Hepatocyte (in vitro differentiated cells): Measurements from ENCODE around the gene LSAMP. TPM values are rescaled to one million over a fixed set of nuclear protein-coding genes. Genes with fewer than 3 reads are reported as not detected.

ENCODE experiments used
- DNase-seq: peaks from one replicate; pipeline ENCODE4 v3.0.0-alpha.2; 2016; ENCODE audit warnings: low spot score
- H2AFZ ChIP-seq: fragments of 200-600 bp; sonication (generic); 2 replicates; pipeline ENCODE4 v1.6.0; 2016; ENCODE audit warnings: antibody characterized with exemption, mild to moderate bottlenecking
- H3K27ac ChIP-seq: fragments of 200-600 bp; sonication (generic); 2 replicates; pipeline ENCODE4 v1.5.1; 2016; ENCODE audit warnings: mild to moderate bottlenecking
- H3K27me3 ChIP-seq: fragments of 200-600 bp; sonication (generic); 2 replicates; pipeline ENCODE4 v1.6.1; 2016
- H3K36me3 ChIP-seq: fragments of 200-600 bp; sonication (generic); replicated peaks from 2 replicates; pipeline ENCODE4 v1.5.1; 2016; ENCODE audit warnings: low read depth; ENCODE audit not compliant: insufficient read depth
- H3K4me1 ChIP-seq: fragments of 200-600 bp; sonication (generic); 2 replicates; pipeline ENCODE4 v1.5.1; 2016; ENCODE audit warnings: mild to moderate bottlenecking, moderate library complexity; ENCODE audit not compliant: insufficient read depth
- H3K4me2 ChIP-seq: fragments of 200-600 bp; sonication (generic); 2 replicates; pipeline ENCODE4 v1.6.0; 2016
- H3K4me3 ChIP-seq: fragments of 200-600 bp; sonication (generic); 2 replicates; pipeline ENCODE4 v1.5.1; 2016; ENCODE audit warnings: mild to moderate bottlenecking
- H3K79me2 ChIP-seq: fragments of 200-600 bp; sonication (generic); 2 replicates; pipeline ENCODE4 v1.6.0; 2017; ENCODE audit warnings: mild to moderate bottlenecking
- H3K9me2 ChIP-seq: fragments of 200-600 bp; sonication (generic); replicated peaks from 2 replicates; pipeline ENCODE4 v1.6.0; 2017; ENCODE audit warnings: mild to moderate bottlenecking; ENCODE audit not compliant: insufficient read depth
- H3K9me3 ChIP-seq: fragments of 200-600 bp; sonication (generic); 2 replicates; pipeline ENCODE4 v1.5.1; 2016; ENCODE audit warnings: low read depth, mild to moderate bottlenecking
- H4K20me1 ChIP-seq: fragments of 200-600 bp; sonication (generic); 2 replicates; pipeline ENCODE4 v1.6.0; 2016; ENCODE audit warnings: mild to moderate bottlenecking; ENCODE audit not compliant: insufficient read depth, poor library complexity, severe bottlenecking
- EZH2 ChIP-seq: fragments of 200-600 bp; sonication (generic); IDR thresholded peaks from 2 replicates; pipeline ENCODE4 v1.6.1; 2016; ENCODE audit warnings: antibody characterized with exemption, mild to moderate bottlenecking, borderline replicate concordance
- EZH2phosphoT487 ChIP-seq: fragments of 200-600 bp; sonication (generic); IDR thresholded peaks from one replicate; pipeline ENCODE4 v1.6.1; 2018; ENCODE audit warnings: antibody characterized with exemption, mild to moderate bottlenecking, low read depth, moderate library complexity; ENCODE audit not compliant: unreplicated experiment, severe bottlenecking
- WGBS: methylation state at CpG from one replicate; pipeline ENCODE4 v1.1.6; 2016; ENCODE audit warnings: low lambda C conversion rate; ENCODE audit errors: missing lambda C conversion rate; 5-methylcytosine and 5-hydroxymethylcytosine counted together
- polyA plus RNA-seq: library from polyadenylated mRNA; unstranded; fragments of >200 nt; fragmentation: Nextera tagmentation; extraction: Ambion mirVana; gene quantifications from 2 replicates; pipeline ENCODE4 v1.2.1, GENCODE V29; 2016
- total RNA-seq: library from RNA; depleted of rRNA; stranded (reverse); fragments of >200 nt; gene quantifications from 2 replicates; pipeline ENCODE4 v1.2.3, GENCODE V29; 2014
- TF ChIP-seq, protein P1 (sequence below): fragments of 200-600 bp; sonication (generic); IDR thresholded peaks from 2 replicates; pipeline ENCODE4 v1.5.1; 2016; ENCODE audit warnings: antibody characterized with exemption, mild to moderate bottlenecking; ENCODE audit not compliant: poor library complexity

Gene LSAMP
- total and polyA plus RNA-seq, 2 experiments from 2014 or later: 15.1 to 22.3 TPM

DNA sequence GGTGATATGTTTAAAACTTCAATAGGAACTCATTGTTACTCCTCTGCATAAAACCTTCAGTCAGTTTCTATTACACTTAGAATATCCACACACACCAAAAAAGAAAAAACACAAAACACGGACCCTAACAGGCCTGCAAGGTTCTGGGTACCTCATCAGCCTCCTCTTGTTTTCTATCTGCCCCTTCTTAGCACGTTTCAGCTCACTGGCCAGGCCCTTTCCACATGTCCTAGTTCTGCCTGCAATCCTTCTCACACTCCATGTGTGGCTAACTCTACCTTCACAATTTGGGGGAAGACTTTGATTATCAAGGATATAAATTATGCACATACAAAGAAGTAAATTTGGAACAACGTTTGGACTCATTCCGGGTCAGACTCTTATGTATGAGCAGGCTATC is 376.3 kb downstream of the LSAMP start:
- no peaks in the 10 kb centered on the region for H3K9me3 ChIP-seq
- no peaks in the 10 kb centered on the region for H4K20me1 ChIP-seq
- H3K4me2 ChIP-seq: no peak overlapping the region
- no peak for DNase-seq
- H2AFZ ChIP-seq: no peak overlapping the region
- H3K4me3 ChIP-seq: no peak overlapping the region
- H3K4me1 ChIP-seq: no peaks in the 10 kb centered on the region
- TF ChIP-seq, protein P1, sequence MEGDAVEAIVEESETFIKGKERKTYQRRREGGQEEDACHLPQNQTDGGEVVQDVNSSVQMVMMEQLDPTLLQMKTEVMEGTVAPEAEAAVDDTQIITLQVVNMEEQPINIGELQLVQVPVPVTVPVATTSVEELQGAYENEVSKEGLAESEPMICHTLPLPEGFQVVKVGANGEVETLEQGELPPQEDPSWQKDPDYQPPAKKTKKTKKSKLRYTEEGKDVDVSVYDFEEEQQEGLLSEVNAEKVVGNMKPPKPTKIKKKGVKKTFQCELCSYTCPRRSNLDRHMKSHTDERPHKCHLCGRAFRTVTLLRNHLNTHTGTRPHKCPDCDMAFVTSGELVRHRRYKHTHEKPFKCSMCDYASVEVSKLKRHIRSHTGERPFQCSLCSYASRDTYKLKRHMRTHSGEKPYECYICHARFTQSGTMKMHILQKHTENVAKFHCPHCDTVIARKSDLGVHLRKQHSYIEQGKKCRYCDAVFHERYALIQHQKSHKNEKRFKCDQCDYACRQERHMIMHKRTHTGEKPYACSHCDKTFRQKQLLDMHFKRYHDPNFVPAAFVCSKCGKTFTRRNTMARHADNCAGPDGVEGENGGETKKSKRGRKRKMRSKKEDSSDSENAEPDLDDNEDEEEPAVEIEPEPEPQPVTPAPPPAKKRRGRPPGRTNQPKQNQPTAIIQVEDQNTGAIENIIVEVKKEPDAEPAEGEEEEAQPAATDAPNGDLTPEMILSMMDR: no peak
- no peak for TF ChIP-seq EZH2phosphoT487
- no peak for TF ChIP-seq EZH2
- no peaks in the 10 kb centered on the region for H3K79me2 ChIP-seq
- no peaks in the 10 kb centered on the region for H3K27me3 ChIP-seq
- H3K27ac ChIP-seq: no peak overlapping the region
- 83% methylated on average over 4 of the region's 4 CpGs for WGBS
- H3K9me2 ChIP-seq: no peaks in the 10 kb centered on the region
- H3K36me3 ChIP-seq: no peaks in the 10 kb centered on the region

DNA sequence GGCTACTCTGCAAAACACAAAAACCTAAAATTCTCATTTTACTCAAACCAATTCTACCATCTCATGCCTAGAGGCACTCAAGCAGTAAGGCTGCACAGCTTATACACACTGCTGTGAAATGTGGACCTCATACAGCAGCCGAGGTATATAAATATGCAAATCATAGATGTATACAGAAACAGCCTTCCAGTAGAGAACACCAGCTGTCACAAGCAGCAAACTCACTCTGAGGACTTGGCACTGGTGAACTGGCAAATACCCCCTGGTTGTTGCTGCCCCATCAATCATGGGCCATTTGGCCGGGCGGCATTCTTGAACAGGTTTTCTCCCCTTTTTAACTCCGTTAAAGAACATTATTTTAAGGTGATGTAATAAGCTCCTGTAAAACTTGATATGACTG is 378.0 kb downstream of the LSAMP start:
- no peak for DNase-seq
- no peak overlapping the region for H3K27ac ChIP-seq

DNA sequence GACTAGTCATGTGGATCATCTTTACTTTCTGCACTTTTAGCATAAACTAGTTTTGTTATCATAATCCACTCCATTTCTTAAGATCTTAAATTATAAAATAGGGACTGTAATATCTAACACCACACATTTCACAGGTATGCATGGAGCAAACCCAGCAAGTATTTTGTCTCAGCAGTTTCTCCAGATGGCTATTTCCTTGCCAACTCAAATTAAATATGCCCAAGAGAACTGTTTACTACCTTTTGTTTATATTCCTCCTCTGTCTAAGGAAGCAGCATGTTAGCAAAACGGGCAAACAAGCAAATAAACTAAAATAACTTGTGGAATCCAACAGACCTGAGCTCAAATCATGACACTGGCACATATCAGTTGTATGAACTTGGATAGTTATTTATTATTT is 379.8 kb downstream of the LSAMP start:
- H3K36me3 ChIP-seq: no peaks in the 10 kb centered on the region
- H3K79me2 ChIP-seq: no peaks in the 10 kb centered on the region
- 50% methylated on average over 1 of the region's 1 CpG for WGBS
- TF ChIP-seq EZH2phosphoT487 (no peak), EZH2 (no peak)
- TF ChIP-seq, protein P1: no peak
- H2AFZ ChIP-seq: no peak overlapping the region
- no peak overlapping the region for H3K4me3 ChIP-seq
- no peaks in the 10 kb centered on the region for H3K9me3 ChIP-seq
- no peak overlapping the region for H3K27ac ChIP-seq
- no peak overlapping the region for H3K4me2 ChIP-seq
- H3K27me3 ChIP-seq: no peaks in the 10 kb centered on the region
- H3K9me2 ChIP-seq: no peaks in the 10 kb centered on the region
- DNase-seq: no peak
- H3K4me1 ChIP-seq: no peaks in the 10 kb centered on the region
- H4K20me1 ChIP-seq: no peaks in the 10 kb centered on the region

More for the DNA sequence above, 378.0 kb downstream of the LSAMP start:
- Histone ChIP-seq H3K9me2 (no peaks in the 10 kb centered on the region), H4K20me1 (no peaks in the 10 kb centered on the region), H3K4me2 (no peak overlapping the region), H3K79me2 (no peaks in the 10 kb centered on the region), H3K27me3 (no peaks in the 10 kb centered on the region), H2AFZ (no peak overlapping the region), H3K9me3 (no peaks in the 10 kb centered on the region), H3K4me3 (no peak overlapping the region), H3K36me3 (no peaks in the 10 kb centered on the region), H3K4me1 (no peaks in the 10 kb centered on the region)
- no peak for TF ChIP-seq EZH2
- TF ChIP-seq EZH2phosphoT487: no peak
- TF ChIP-seq, protein P1: no peak
- WGBS: 85% methylated on average over 4 of the region's 4 CpGs

DNA sequence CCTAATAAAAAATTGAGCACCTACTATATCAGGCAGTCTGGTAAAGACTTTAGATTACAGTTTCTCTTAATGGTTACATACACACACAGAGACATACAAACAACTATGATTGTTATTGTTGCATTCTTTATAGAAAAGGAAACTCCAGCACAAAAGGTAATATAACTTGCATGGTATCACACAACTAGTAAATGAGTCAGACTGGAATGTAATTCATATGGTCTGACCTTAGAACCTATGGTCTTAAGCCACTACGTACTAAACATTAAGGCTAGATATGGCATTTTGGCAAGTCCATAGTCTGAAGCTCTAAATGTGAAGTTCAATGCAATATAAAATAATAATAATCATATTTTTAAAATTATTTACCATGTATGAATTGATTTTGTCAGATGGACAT is 380.6 kb downstream of the LSAMP start:
- no peak overlapping the region for H3K4me2 ChIP-seq
- no peaks in the 10 kb centered on the region for H3K9me3 ChIP-seq
- no peak overlapping the region for H3K27ac ChIP-seq
- H2AFZ ChIP-seq: no peak overlapping the region
- no peaks in the 10 kb centered on the region for H3K36me3 ChIP-seq
- H3K27me3 ChIP-seq: no peaks in the 10 kb centered on the region
- H3K9me2 ChIP-seq: no peaks in the 10 kb centered on the region
- no peak overlapping the region for H3K4me3 ChIP-seq
- no peaks in the 10 kb centered on the region for H3K4me1 ChIP-seq
- no peaks in the 10 kb centered on the region for H4K20me1 ChIP-seq
- no peak for DNase-seq
- H3K79me2 ChIP-seq: no peaks in the 10 kb centered on the region
- TF ChIP-seq EZH2phosphoT487 (no peak), EZH2 (no peak)
- TF ChIP-seq, protein P1: no peak
- 76% methylated on average over 1 of the region's 1 CpG for WGBS
